Astrocyte (in vitro differentiated cells and primary cell): ENCODE data around the gene KRT74. TPM values are rescaled to one million over a fixed set of nuclear protein-coding genes. Genes with fewer than 3 reads are reported as not detected.

Experiments
- DNase-seq: peaks from one replicate; pipeline ENCODE4 v3.0.0-alpha.2; 2010; ENCODE audit warnings: low read depth
- FAIRE-seq: peaks from 2 replicates; lab custom pipeline; 2011; peaks lifted over from hg19 to GRCh38; lab: Jason Lieb, UNC
- H2AFZ ChIP-seq: 2 replicates; pipeline ENCODE4 v1.6.0; 2012; ENCODE audit warnings: low read depth, low read length, inconsistent platforms
- H3K27ac ChIP-seq: 2 replicates; pipeline ENCODE4 v1.5.1; 2011; ENCODE audit warnings: low read depth, low read length, inconsistent platforms
- H3K27me3 ChIP-seq: 2 replicates; pipeline ENCODE4 v1.6.0; 2011; ENCODE audit warnings: low read length, inconsistent platforms; ENCODE audit not compliant: insufficient read depth
- H3K36me3 ChIP-seq: 2 replicates; pipeline ENCODE4 v1.5.1; 2011; ENCODE audit warnings: low read length, inconsistent platforms; ENCODE audit not compliant: insufficient read depth
- H3K4me1 ChIP-seq: 2 replicates; pipeline ENCODE4 v1.5.1; 2011; ENCODE audit warnings: low read length, inconsistent platforms; ENCODE audit not compliant: insufficient read depth
- H3K4me2 ChIP-seq: 2 replicates; pipeline ENCODE4 v1.6.0; 2012; ENCODE audit warnings: low read length, inconsistent platforms
- H3K4me3 ChIP-seq: 2 replicates; pipeline ENCODE4 v1.5.1; 2011; ENCODE audit warnings: low read depth, mild to moderate bottlenecking, low read length, inconsistent platforms; ENCODE audit not compliant: insufficient read depth
- H3K79me2 ChIP-seq: 2 replicates; pipeline ENCODE4 v1.6.0; 2012; ENCODE audit warnings: mild to moderate bottlenecking, low read length, inconsistent platforms; ENCODE audit not compliant: insufficient read depth
- H3K9ac ChIP-seq: 2 replicates; pipeline ENCODE4 v1.6.0; 2012; ENCODE audit warnings: mild to moderate bottlenecking, low read length, inconsistent platforms
- H3K9me3 ChIP-seq: 2 replicates; pipeline ENCODE4 v1.5.1; 2012; ENCODE audit warnings: low read depth, mild to moderate bottlenecking, low read length, inconsistent platforms; ENCODE audit not compliant: insufficient read depth
- H4K20me1 ChIP-seq: 2 replicates; pipeline ENCODE4 v1.6.0; 2012; ENCODE audit warnings: low read length, inconsistent platforms; ENCODE audit not compliant: insufficient read depth
- H3K27ac Mint-ChIP-seq: one replicate; pipeline ENCODE4 v1.8.0; 2021; ENCODE audit warnings: mild to moderate bottlenecking, mixed read lengths; ENCODE audit not compliant: unreplicated experiment
- H3K27me3 Mint-ChIP-seq: one replicate; pipeline ENCODE4 v1.8.0; 2021; ENCODE audit warnings: low read depth, mixed read lengths; ENCODE audit not compliant: unreplicated experiment
- H3K36me3 Mint-ChIP-seq: one replicate; pipeline ENCODE4 v1.8.0; 2021; ENCODE audit warnings: low read depth, mixed read lengths; ENCODE audit not compliant: unreplicated experiment
- H3K4me1 Mint-ChIP-seq: one replicate; pipeline ENCODE4 v1.8.0; 2021; ENCODE audit warnings: low read depth, mixed read lengths; ENCODE audit not compliant: unreplicated experiment
- H3K4me3 Mint-ChIP-seq: one replicate; pipeline ENCODE4 v1.8.0; 2021; ENCODE audit warnings: mild to moderate bottlenecking, moderate library complexity, mixed read lengths; ENCODE audit not compliant: unreplicated experiment
- H3K9me3 Mint-ChIP-seq: one replicate; pipeline ENCODE4 v1.8.0; 2021; ENCODE audit warnings: mild to moderate bottlenecking, mixed read lengths; ENCODE audit not compliant: unreplicated experiment
- EZH2 ChIP-seq: IDR thresholded peaks from 2 replicates; pipeline ENCODE4 v1.6.1; 2012; ENCODE audit warnings: mild to moderate bottlenecking, low read length, inconsistent platforms; ENCODE audit not compliant: insufficient read depth
- total RNA-seq: library from RNA; stranded (reverse); gene quantifications from 2 replicates; pipeline ENCODE4 v1.2.1, GENCODE V29; 2021
- TF ChIP-seq, protein P1 (sequence below): IDR thresholded peaks from 2 replicates; pipeline ENCODE4 v1.5.1; 2011; ENCODE audit warnings: low read depth, mild to moderate bottlenecking, inconsistent platforms, low read length, moderate library complexity; ENCODE audit not compliant: insufficient read depth

The KRT74 gene
- total RNA-seq, 1 donor from 2014 or later, result not detected

DNA sequence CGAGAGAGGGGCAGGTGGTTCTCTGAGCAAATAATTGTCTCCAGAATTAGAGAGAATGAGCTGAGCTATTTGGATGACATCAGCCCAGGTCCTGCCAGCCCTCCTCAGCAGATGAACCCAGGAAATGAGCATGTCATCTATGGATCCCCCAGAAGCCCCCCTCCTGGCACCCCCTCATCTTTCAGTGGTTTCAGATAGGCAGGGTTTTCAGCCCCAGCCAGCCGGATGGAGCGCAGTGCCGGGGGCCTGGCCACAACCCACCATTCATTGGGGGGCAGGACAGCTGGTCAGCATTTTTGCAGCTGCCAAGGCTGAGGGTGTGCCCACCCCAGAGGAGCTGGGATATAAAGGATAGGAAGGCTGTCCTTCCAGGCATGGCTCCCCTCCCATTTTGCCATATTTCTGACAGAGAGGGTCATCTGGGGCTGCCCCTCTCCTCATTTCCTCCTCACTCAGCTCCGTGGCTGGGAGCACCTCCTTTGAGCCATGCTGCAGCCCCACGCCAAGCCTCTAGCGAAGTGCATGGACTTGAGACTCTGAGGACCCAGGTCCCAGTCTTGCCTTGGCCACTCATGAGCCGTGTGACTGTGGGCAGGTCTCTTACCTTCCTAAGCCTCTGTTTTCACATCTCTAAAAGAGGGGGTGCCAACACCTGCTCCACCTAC is 14.7 kb downstream of the KRT74 start:
- H3K27ac Mint-ChIP-seq, result no peak overlapping the region
- no peak for TF ChIP-seq EZH2
- TF ChIP-seq, protein P1, sequence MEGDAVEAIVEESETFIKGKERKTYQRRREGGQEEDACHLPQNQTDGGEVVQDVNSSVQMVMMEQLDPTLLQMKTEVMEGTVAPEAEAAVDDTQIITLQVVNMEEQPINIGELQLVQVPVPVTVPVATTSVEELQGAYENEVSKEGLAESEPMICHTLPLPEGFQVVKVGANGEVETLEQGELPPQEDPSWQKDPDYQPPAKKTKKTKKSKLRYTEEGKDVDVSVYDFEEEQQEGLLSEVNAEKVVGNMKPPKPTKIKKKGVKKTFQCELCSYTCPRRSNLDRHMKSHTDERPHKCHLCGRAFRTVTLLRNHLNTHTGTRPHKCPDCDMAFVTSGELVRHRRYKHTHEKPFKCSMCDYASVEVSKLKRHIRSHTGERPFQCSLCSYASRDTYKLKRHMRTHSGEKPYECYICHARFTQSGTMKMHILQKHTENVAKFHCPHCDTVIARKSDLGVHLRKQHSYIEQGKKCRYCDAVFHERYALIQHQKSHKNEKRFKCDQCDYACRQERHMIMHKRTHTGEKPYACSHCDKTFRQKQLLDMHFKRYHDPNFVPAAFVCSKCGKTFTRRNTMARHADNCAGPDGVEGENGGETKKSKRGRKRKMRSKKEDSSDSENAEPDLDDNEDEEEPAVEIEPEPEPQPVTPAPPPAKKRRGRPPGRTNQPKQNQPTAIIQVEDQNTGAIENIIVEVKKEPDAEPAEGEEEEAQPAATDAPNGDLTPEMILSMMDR, result no peak
- H3K4me1 ChIP-seq, result no peaks in the 10 kb centered on the region
- no peaks in the 10 kb centered on the region for H3K9me3 ChIP-seq
- no peak for DNase-seq
- H3K79me2 ChIP-seq, result no peaks in the 10 kb centered on the region
- H3K27me3 ChIP-seq, result peaks cover 23% of the 10 kb centered on the region
- no peak overlapping the region for H3K4me3 ChIP-seq
- no peak overlapping the region for H3K9ac ChIP-seq
- peaks cover 2% of the 10 kb centered on the region for H3K36me3 Mint-ChIP-seq
- H3K4me2 ChIP-seq, result no peak overlapping the region
- no peak for FAIRE-seq
- no peak overlapping the region for H3K4me3 Mint-ChIP-seq
- H2AFZ ChIP-seq, result no peak overlapping the region
- no peak overlapping the region for H3K27ac ChIP-seq
- no peaks in the 10 kb centered on the region for H3K4me1 Mint-ChIP-seq
- H4K20me1 ChIP-seq, result no peaks in the 10 kb centered on the region
- peaks cover 72% of the 10 kb centered on the region for H3K27me3 Mint-ChIP-seq
- H3K9me3 Mint-ChIP-seq, result peaks cover 3% of the 10 kb centered on the region
- H3K36me3 ChIP-seq, result no peaks in the 10 kb centered on the region

DNA sequence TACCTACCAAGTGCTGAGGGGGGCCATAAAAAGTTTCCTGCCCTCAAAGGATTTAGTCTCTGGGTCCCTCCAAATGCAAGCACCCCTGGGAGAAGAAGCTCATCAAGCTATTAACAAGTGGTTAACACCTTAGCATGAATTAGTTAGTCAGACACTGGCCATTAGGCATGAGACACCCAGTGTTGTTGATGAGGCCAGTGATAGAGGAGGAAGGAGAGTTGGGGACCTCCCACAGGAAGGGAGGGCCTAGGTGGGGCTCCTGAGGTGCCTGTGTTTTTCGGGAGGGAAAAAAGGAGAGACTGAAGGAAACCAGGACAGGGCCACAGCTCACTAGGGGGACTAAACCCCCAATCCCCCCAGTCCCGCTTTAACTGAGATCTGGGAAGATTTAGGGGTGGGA is 16.2 kb downstream of the KRT74 start:
- H3K27me3 ChIP-seq, result peaks cover 25% of the 10 kb centered on the region
- peaks cover 78% of the 10 kb centered on the region for H3K27me3 Mint-ChIP-seq
- no peaks in the 10 kb centered on the region for H3K79me2 ChIP-seq
- H2AFZ ChIP-seq, result no peak overlapping the region
- no peak overlapping the region for H3K27ac Mint-ChIP-seq
- peaks cover 5% of the 10 kb centered on the region for H3K9me3 Mint-ChIP-seq
- no peaks in the 10 kb centered on the region for H4K20me1 ChIP-seq
- peaks cover 2% of the 10 kb centered on the region for H3K36me3 Mint-ChIP-seq
- H3K4me3 ChIP-seq, result no peak overlapping the region
- TF ChIP-seq EZH2, result no peak
- TF ChIP-seq, protein P1, result no peak
- no peaks in the 10 kb centered on the region for H3K4me1 ChIP-seq
- no peak for FAIRE-seq
- H3K9ac ChIP-seq, result no peak overlapping the region
- no peak for DNase-seq
- H3K36me3 ChIP-seq, result no peaks in the 10 kb centered on the region
- no peak overlapping the region for H3K4me3 Mint-ChIP-seq
- no peaks in the 10 kb centered on the region for H3K9me3 ChIP-seq
- no peaks in the 10 kb centered on the region for H3K4me1 Mint-ChIP-seq
- no peak overlapping the region for H3K4me2 ChIP-seq
- H3K27ac ChIP-seq, result no peak overlapping the region

DNA sequence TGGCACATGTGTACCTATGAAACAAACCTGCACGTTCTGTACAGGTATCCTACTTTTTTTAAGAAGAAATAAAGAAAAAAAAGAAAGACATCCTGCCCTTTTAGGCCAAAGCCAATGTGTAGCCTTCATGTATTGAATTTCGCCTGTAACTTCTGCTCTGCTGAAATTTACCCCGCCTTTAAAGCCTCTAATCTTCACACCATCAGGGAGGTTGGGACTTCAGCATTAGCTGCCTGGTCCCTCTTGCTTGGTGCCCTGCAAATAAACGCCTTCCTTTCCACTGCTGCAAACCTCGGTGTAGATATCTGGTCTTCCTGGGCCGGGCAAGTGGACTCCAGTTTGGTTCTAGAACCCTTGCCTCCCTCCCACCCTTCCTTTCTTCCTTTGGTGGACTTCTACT is 18.1 kb downstream of the KRT74 start:
- peaks cover 15% of the 10 kb centered on the region for H3K27me3 ChIP-seq
- H3K4me3 ChIP-seq, result no peak overlapping the region
- TF ChIP-seq, protein P1, result no peak
- no peak for TF ChIP-seq EZH2
- Mint-ChIP-seq H3K36me3 (peaks cover 2% of the 10 kb centered on the region), H3K27ac (no peak overlapping the region), H3K9me3 (peaks cover 4% of the 10 kb centered on the region), H3K27me3 (peaks cover 80% of the 10 kb centered on the region), H3K4me1 (peaks cover 1% of the 10 kb centered on the region), H3K4me3 (no peak overlapping the region)
- no peaks in the 10 kb centered on the region for H3K4me1 ChIP-seq
- H3K36me3 ChIP-seq, result no peaks in the 10 kb centered on the region
- no peaks in the 10 kb centered on the region for H3K79me2 ChIP-seq
- H3K9ac ChIP-seq, result no peak overlapping the region
- H3K27ac ChIP-seq, result no peak overlapping the region
- no peak overlapping the region for H2AFZ ChIP-seq
- no peak for DNase-seq
- H3K4me2 ChIP-seq, result no peak overlapping the region
- no peaks in the 10 kb centered on the region for H3K9me3 ChIP-seq
- FAIRE-seq, result no peak
- H4K20me1 ChIP-seq, result no peaks in the 10 kb centered on the region
